Testis (tissue), 2 donors: Measurements from ENCODE around the gene BBX.

Experiments used
- POLR2A ChIP-seq: fragments of 450-650 bp; IDR thresholded peaks from one replicate; pipeline ENCODE4 v1.6.1; 2017; ENCODE audit warnings: antibody characterized with exemption, mild to moderate bottlenecking, moderate library complexity
- TF ChIP-seq, protein P1 (sequence below), 3 experiments: fragments of 450-650 bp in 2 of 3; fragments of 200-600 bp in 1 of 3; sonication (generic) in 1 of 3; IDR thresholded peaks; one replicate each; pipeline ENCODE4 v1.5.1; 2016 to 2019; ENCODE audit warnings: antibody characterized with exemption in 3 of 3, mild to moderate bottlenecking in 2 of 3, moderate library complexity in 1 of 3

DNA sequence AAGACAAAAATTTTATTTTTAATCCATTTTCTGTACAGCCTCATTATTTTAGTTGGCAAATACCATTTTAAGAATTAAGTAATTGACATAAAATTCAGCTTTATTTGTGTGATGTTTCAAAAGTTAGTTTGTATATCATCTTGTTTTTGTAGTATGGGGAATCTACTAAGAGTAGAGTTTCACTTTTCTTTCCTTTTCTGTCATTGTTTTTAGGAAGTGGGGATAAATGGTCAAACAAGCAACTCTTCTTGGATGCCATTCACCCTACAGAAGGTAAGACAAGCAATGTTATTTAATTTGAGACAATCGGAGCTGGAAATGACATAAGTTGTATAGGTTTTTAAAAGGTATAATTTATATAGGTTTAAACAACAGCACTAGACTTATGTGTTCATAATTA lies 268.3 kb downstream of the BBX start:
- TF ChIP-seq POLR2A = no peak
- TF ChIP-seq, protein P1, sequence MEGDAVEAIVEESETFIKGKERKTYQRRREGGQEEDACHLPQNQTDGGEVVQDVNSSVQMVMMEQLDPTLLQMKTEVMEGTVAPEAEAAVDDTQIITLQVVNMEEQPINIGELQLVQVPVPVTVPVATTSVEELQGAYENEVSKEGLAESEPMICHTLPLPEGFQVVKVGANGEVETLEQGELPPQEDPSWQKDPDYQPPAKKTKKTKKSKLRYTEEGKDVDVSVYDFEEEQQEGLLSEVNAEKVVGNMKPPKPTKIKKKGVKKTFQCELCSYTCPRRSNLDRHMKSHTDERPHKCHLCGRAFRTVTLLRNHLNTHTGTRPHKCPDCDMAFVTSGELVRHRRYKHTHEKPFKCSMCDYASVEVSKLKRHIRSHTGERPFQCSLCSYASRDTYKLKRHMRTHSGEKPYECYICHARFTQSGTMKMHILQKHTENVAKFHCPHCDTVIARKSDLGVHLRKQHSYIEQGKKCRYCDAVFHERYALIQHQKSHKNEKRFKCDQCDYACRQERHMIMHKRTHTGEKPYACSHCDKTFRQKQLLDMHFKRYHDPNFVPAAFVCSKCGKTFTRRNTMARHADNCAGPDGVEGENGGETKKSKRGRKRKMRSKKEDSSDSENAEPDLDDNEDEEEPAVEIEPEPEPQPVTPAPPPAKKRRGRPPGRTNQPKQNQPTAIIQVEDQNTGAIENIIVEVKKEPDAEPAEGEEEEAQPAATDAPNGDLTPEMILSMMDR (IDR thresholded peaks at IDR 0.05) = no peak
